Measurements from ENCODE around the gene TIPARP. TPM values are rescaled to one million over a fixed set of nuclear protein-coding genes. Genes with fewer than 3 reads are reported as not detected.

Gene TIPARP
- total RNA-seq, 4 donors from 2014 or later, result 49.8 to 144 (median 72.6) TPM

DNA sequence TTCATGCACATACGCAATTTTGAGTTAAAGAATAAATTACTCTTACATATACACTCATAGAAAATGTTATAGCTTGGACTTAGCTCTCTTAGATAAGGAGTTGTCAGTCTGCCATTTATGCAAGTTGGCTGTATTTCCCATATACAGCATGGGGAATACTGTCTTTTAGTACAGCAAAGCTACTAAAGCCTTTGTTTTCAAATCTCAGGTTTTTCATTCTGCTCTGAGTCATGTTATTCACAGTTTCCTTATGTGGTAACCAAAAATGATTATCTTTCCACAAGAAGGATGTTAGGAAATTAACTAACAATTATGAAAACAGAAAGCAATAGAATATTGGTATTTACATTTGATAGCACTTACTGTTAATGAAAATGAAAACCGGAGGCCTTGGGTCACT lies 4.3 kb upstream of the TIPARP start:
- Histone ChIP-seq H3K4me1 (peaks cover 0 to 6% (median 0%) of the 10 kb centered on the region in 3 donors), H3K4me3 (no peak overlapping the region), H3K27me3 (no peaks in the 10 kb centered on the region), H3K27ac (no peak overlapping the region), H3K9me3 (no peaks in the 10 kb centered on the region), H3K36me3 (no peaks in the 10 kb centered on the region)
- 90% methylated on average over 2 of the region's 2 CpGs for WGBS, 2 donors (ENCODE audit: low coverage in 1 of 2)
- no peak for ATAC-seq
- TF ChIP-seq EP300 (IDR thresholded peaks at IDR 0.05) (no peak), POLR2AphosphoS5 (IDR thresholded peaks at IDR 0.05) (no peak), POLR2A (IDR thresholded peaks at IDR 0.05) (no peak)
- TF ChIP-seq, protein P1, sequence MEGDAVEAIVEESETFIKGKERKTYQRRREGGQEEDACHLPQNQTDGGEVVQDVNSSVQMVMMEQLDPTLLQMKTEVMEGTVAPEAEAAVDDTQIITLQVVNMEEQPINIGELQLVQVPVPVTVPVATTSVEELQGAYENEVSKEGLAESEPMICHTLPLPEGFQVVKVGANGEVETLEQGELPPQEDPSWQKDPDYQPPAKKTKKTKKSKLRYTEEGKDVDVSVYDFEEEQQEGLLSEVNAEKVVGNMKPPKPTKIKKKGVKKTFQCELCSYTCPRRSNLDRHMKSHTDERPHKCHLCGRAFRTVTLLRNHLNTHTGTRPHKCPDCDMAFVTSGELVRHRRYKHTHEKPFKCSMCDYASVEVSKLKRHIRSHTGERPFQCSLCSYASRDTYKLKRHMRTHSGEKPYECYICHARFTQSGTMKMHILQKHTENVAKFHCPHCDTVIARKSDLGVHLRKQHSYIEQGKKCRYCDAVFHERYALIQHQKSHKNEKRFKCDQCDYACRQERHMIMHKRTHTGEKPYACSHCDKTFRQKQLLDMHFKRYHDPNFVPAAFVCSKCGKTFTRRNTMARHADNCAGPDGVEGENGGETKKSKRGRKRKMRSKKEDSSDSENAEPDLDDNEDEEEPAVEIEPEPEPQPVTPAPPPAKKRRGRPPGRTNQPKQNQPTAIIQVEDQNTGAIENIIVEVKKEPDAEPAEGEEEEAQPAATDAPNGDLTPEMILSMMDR (IDR thresholded peaks at IDR 0.05), result no peak

DNA sequence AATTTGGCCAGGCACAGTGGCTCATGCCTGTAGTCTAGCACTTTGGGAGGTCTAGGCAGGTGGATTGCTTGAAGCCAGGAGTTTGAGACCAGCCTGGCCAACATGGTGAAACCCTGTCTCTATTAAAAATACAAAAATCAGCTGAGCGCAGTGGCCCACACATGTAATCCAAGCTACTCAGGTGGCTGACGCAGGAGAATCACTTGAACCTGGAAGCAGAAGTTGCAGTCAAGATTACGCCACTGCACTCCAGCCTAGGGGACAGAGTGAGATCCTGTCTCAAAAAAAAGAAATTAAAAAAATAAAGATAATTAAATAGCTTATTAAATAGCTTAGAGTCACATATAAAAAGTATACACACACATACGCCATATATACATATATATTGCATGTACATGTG lies 3.7 kb upstream of the TIPARP start:
- H3K36me3 ChIP-seq, result no peaks in the 10 kb centered on the region
- no peak overlapping the region for H3K4me3 ChIP-seq
- ATAC-seq, result no peak
- peaks cover 0 to 6% (median 0%) of the 10 kb centered on the region in 3 donors for H3K4me1 ChIP-seq
- 67 to 75% methylated on average over 3 to 4 of the region's 4 CpGs for WGBS, 2 donors (ENCODE audit: low coverage in 1 of 2)
- no peaks in the 10 kb centered on the region for H3K9me3 ChIP-seq
- no peak for TF ChIP-seq POLR2AphosphoS5 (IDR thresholded peaks at IDR 0.05)
- TF ChIP-seq POLR2A (IDR thresholded peaks at IDR 0.05), result no peak
- no peak for TF ChIP-seq EP300 (IDR thresholded peaks at IDR 0.05)
- TF ChIP-seq, protein P1 (IDR thresholded peaks at IDR 0.05), result no peak
- no peak overlapping the region for H3K27ac ChIP-seq
- H3K27me3 ChIP-seq, result no peaks in the 10 kb centered on the region

DNA sequence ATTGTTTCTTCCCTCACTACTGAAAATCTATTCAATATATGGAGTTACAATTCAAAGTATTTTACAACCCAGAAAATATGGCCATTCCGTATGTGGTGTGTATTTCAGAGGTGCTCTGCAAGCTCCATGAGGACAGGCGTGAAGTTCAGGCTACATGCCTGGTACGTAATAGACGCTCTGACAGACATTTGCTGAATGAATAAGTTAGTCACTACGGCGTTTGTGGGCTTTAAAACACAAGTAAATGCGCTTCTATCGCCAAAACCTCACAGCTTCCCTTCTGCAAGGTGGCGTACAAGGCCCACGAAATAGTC lies 701 bp upstream of the TIPARP start:
- TF ChIP-seq POLR2AphosphoS5 (IDR thresholded peaks at IDR 0.05) (no peak), POLR2A (IDR thresholded peaks at IDR 0.05) (no peak), EP300 (IDR thresholded peaks at IDR 0.05) (no peak)
- TF ChIP-seq, protein P1 (IDR thresholded peaks at IDR 0.05), result no peak
- ATAC-seq, result no peak
- 6 to 7% methylated on average over 4 to 10 of the region's 10 CpGs for WGBS, 2 donors (ENCODE audit: low coverage in 1 of 2)
- peaks cover 0 to 12% of the 10 kb centered on the region in 2 donors for H3K36me3 ChIP-seq
- peak overlapping the region; percentile 80 to 84 for H3K4me3 ChIP-seq
- H3K4me1 ChIP-seq, result peaks cover 0 to 31% (median 4%) of the 10 kb centered on the region in 3 donors
- no peaks in the 10 kb centered on the region for H3K27me3 ChIP-seq
- no peaks in the 10 kb centered on the region for H3K9me3 ChIP-seq
- H3K27ac ChIP-seq, result peak overlapping the region; percentile 35 to 97 (median 95)

DNA sequence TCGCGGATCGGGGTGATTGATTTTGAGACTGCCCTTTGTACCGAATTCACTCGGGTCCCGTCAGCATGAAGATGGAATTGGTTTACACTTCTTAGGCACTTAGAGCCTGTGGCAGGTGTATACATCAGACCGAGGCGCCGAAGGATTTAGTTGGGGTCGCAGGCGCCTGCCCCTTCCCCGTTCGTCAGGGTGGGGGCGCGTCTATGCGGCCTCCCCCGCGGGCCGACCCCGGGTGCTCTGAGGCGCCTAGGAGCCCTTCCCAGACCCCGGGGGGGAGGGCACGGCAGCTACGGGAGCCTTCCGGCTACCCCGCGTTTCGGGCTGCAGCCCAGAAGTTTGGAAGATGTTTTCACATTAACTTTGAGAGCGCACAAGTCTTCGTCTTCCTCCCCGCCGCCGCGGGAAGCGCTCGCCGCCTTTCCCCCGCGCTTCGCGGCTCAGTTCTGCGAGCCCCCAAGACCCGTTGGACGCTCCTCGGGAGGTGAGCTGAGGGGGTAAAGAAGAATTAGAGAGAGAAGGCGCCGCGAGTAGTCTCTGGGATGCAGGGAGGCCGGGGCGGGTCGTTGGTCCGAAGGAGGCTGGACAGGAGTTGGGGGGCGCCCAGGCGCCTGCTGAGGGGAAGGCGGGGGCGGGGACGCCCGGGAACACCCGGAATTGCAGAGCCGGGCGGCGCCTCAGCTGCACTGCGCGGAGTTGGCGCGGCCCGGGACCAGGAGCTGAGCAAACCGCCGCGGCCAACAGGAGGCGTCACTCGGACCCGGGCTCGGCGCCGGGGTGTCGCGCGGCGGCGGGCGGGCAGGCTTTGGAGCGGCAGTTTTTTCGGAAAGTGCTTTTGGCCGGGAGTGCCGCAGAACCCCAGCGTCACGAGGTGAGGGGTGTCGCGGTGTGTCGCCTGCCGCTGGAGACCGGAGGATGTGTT lies 780 bp downstream of the TIPARP start:
- WGBS, 2 donors (ENCODE audit: low coverage in 1 of 2), result 0% methylated on average over 1 of the region's 93 CpGs
- ATAC-seq, result peak; percentile 17
- Histone ChIP-seq H3K36me3 (peaks cover 0 to 23% of the 10 kb centered on the region in 2 donors), H3K4me1 (peaks cover 4 to 46% (median 5%) of the 10 kb centered on the region in 3 donors), H3K4me3 (peak overlapping the region; percentile 80 to 84), H3K27ac (peak overlapping the region; percentile 88 to 97 (median 95)), H3K27me3 (no peaks in the 10 kb centered on the region), H3K9me3 (no peaks in the 10 kb centered on the region)
- no peak for TF ChIP-seq POLR2AphosphoS5 (IDR thresholded peaks at IDR 0.05)
- TF ChIP-seq POLR2A (IDR thresholded peaks at IDR 0.05), result peak in 1 of 2 donors; percentile 6
- no peak for TF ChIP-seq EP300 (IDR thresholded peaks at IDR 0.05)
- TF ChIP-seq, protein P1 (IDR thresholded peaks at IDR 0.05), result peak in 3 of 4 experiments; percentile 15 to 53 (median 35)

Measured in gastroesophageal sphincter (tissue), 4 donors.